HepG2 (cell line): ENCODE measurements around the gene MRPL42. TPM values are rescaled to one million over a fixed set of nuclear protein-coding genes. Genes with fewer than 3 reads are reported as not detected.
"Not testable (repeated sequence)": the region's sequence is repeated elsewhere in the genome, so short reads cannot be mapped to it uniquely, and the experiment has no call there.

Experiments used
- ATAC-seq: fragments of 200-7000 bp; cut with Tn5 transposase; 3 replicates; pipeline ENCODE4 v1.9.1; 2020; ENCODE audit warnings: mild to moderate bottlenecking, moderate library complexity
- BruUV-seq: library from RNA; stranded (reverse); fragments of 400-500 nt; replicated peaks from 2 replicates; lab custom pipeline; 2021; lab: Mats Ljungman, UMichigan
- CTCF ChIA-PET: fragments of 300-600 bp; formaldehyde crosslinking; extraction: SDS; loops from one replicate; lab custom pipeline; 2021; ENCODE audit warnings: low total read pairs, inconsistent platforms, low intra/inter-chr PET ratio; lab: Yijun Ruan, JAX
- POLR2A ChIA-PET: fragments of 350-600 bp; sonication (Branson Sonifier 250); formaldehyde crosslinking; loops from one replicate; lab custom pipeline; 2020; ENCODE audit warnings: antibody characterized with exemption, inconsistent platforms; lab: Yijun Ruan, JAX
- DNase-seq: peaks from one replicate; pipeline ENCODE4 v3.0.0-alpha.2; 2015; ENCODE audit warnings: low spot score
- FAIRE-seq: peaks from 3 replicates; lab custom pipeline; 2011; peaks lifted over from hg19 to GRCh38; lab: Jason Lieb, UNC
- H2AFZ ChIP-seq: one replicate; pipeline ENCODE4 v1.6.1; 2011; ENCODE audit warnings: low read length, inconsistent platforms
- H3K27ac ChIP-seq: fragments of 300-600 bp; 3 replicates; pipeline ENCODE4 v1.8.0; 2011; ENCODE audit warnings: mixed run types, mild to moderate bottlenecking, mixed read lengths, low read length, inconsistent platforms; ENCODE audit not compliant: insufficient read depth; ENCODE audit errors: extremely low read length
- H3K27me3 ChIP-seq, 2 experiments: fragments of 200-600 bp in 1 of 2; 2 replicates in 1 of 2; 3 replicates in 1 of 2; pipeline versions ENCODE4 v1.6.0 to v1.8.0; 2011; ENCODE audit warnings: low read length in 2 of 2, mild to moderate bottlenecking in 2 of 2, moderate library complexity in 2 of 2, inconsistent platforms in 1 of 2; ENCODE audit not compliant: insufficient read depth in 2 of 2, control insufficient read depth in 1 of 2
- H3K36me3 ChIP-seq, 2 experiments: fragments of 200-600 bp in 1 of 2; replicated peaks in 1 of 2; 2 replicates in 1 of 2; 3 replicates in 1 of 2; pipeline versions ENCODE4 v1.5.1 to v1.8.0; 2011; ENCODE audit warnings: low read length in 2 of 2, inconsistent platforms in 1 of 2; ENCODE audit not compliant: insufficient read depth in 2 of 2, control insufficient read depth in 1 of 2
- H3K4me1 ChIP-seq: 2 replicates; pipeline ENCODE4 v1.5.1; 2012; ENCODE audit warnings: low read length, inconsistent platforms; ENCODE audit not compliant: insufficient read depth
- H3K4me2 ChIP-seq: 2 replicates; pipeline ENCODE4 v1.6.0; 2011; ENCODE audit warnings: low read depth, low read length, inconsistent platforms
- H3K4me3 ChIP-seq, 3 experiments: fragments of 200-600 bp in 1 of 3; sonication (generic), shearing (Covaris generic) in 1 of 3; replicated peaks in 1 of 3; 2 replicates each; pipeline ENCODE4 v1.5.1; 2011 to 2016; ENCODE audit warnings: low read length in 3 of 3, inconsistent platforms in 2 of 3, low read depth in 2 of 3, mild to moderate bottlenecking in 2 of 3, control low read depth in 1 of 3, mixed read lengths in 1 of 3; ENCODE audit not compliant: insufficient read depth in 1 of 3
- H3K79me2 ChIP-seq: one replicate; pipeline ENCODE4 v1.6.1; 2011; ENCODE audit warnings: low read length, inconsistent platforms; ENCODE audit not compliant: insufficient read depth
- H3K9ac ChIP-seq: 2 replicates; pipeline ENCODE4 v1.6.0; 2011; ENCODE audit warnings: mild to moderate bottlenecking, low read depth, low read length, inconsistent platforms; ENCODE audit not compliant: insufficient read depth
- H3K9me3 ChIP-seq: 2 replicates; pipeline ENCODE4 v1.5.1; 2012; ENCODE audit warnings: mild to moderate bottlenecking, low read length
- H4K20me1 ChIP-seq: 2 replicates; pipeline ENCODE4 v1.6.0; 2011; ENCODE audit warnings: inconsistent platforms, mild to moderate bottlenecking, low read length, moderate library complexity; ENCODE audit not compliant: insufficient read depth
- CCAR2 ChIP-seq: fragments of 200-400 bp; formaldehyde crosslinking; optimal IDR thresholded peaks from 2 replicates; pipeline ENCODE3; 2018; ENCODE audit warnings: low read depth, mild to moderate bottlenecking, low read length, moderate library complexity
- KAT2B ChIP-seq: fragments of 150-350 bp; IDR thresholded peaks from 2 replicates; pipeline ENCODE4 v1.6.1; 2014; ENCODE audit warnings: low read depth, low read length, borderline replicate concordance
- KMT2A ChIP-seq: sonication (generic); formaldehyde crosslinking; IDR thresholded peaks from 2 replicates; pipeline ENCODE4 v1.4.0; 2020; ENCODE audit warnings: missing genetic modification reagents
- NCOR1 ChIP-seq: fragments of 200-600 bp; sonication (generic); IDR thresholded peaks from 2 replicates; pipeline ENCODE4 v1.7.0; 2017; ENCODE audit warnings: antibody characterized with exemption, low read length, borderline replicate concordance
- ZNF335 ChIP-seq: sonication (generic); formaldehyde crosslinking; IDR thresholded peaks from 2 replicates; pipeline ENCODE4 v1.4.0; 2020; ENCODE audit warnings: missing genetic modification reagents
- ZNF660 ChIP-seq: sonication (generic); formaldehyde crosslinking; IDR thresholded peaks from 2 replicates; pipeline ENCODE4 v1.5.1; 2020; ENCODE audit warnings: mild to moderate bottlenecking, low read depth, missing genetic modification reagents, borderline replicate concordance
- ZNF781 ChIP-seq: sonication (generic); formaldehyde crosslinking; IDR thresholded peaks from 2 replicates; pipeline ENCODE4 v1.5.1; 2020; ENCODE audit warnings: borderline replicate concordance, mild to moderate bottlenecking, missing genetic modification reagents; ENCODE audit errors: not compliant biosample characterization
- WGBS: methylation state at CpG from one replicate; pipeline ENCODE4 v1.1.6; 2017; ENCODE audit warnings: low lambda C conversion rate; 5-methylcytosine and 5-hydroxymethylcytosine counted together
- in situ Hi-C: cut with HindIII; loops from 2 replicates; pipeline ENCODE4 v1.10.0; 2017; ENCODE audit warnings: low pct_unique_long_range_greater_than_20kb; ENCODE audit not compliant: extremely low pct_ligation_motif_present
- intact Hi-C: fragments of 100-400 bp; cut with micrococcal nuclease; formaldehyde crosslinking; loops from one replicate; pipeline ENCODE4 v1.10.0; 2022; ENCODE audit not compliant: unreplicated experiment
- polyA plus RNA-seq, 8 experiments: library from polyadenylated mRNA; depleted of rRNA in 3 of 8; stranded (reverse) in 7 of 8; unstranded in 1 of 8; fragments of >200 nt; fragmentation: Illumina TruSeq in 4 of 8; extraction: Trizol in 4 of 8; gene quantifications; 2 replicates each; pipeline versions ENCODE4 v1.2.1 to v1.2.3, GENCODE V29; 2011 to 2016; ENCODE audit warnings: low read depth in 4 of 8, missing spikeins in 1 of 8, mixed read lengths in 1 of 8; ENCODE audit not compliant: insufficient read depth in 1 of 8
- total RNA-seq, 5 experiments: library from RNA; depleted of rRNA; stranded (reverse); fragments of >200 nt; fragmentation: Illumina TruSeq; extraction: Trizol; gene quantifications; 2 replicates each; pipeline ENCODE4 v1.2.3, GENCODE V29; 2016; ENCODE audit warnings: low read depth in 1 of 5
- TF ChIP-seq, protein P1 (sequence below): sonication (generic); formaldehyde crosslinking; IDR thresholded peaks from 2 replicates; pipeline ENCODE4 v1.9.0; 2021; ENCODE audit warnings: missing genetic modification reagents, mild to moderate bottlenecking, borderline replicate concordance

MRPL42 gene
- total and polyA plus RNA-seq, 2 of the 13 experiments (the other 11 are each of a cell fraction or from before 2014, with no cell fraction given), result 93.3 to 148 TPM

DNA sequence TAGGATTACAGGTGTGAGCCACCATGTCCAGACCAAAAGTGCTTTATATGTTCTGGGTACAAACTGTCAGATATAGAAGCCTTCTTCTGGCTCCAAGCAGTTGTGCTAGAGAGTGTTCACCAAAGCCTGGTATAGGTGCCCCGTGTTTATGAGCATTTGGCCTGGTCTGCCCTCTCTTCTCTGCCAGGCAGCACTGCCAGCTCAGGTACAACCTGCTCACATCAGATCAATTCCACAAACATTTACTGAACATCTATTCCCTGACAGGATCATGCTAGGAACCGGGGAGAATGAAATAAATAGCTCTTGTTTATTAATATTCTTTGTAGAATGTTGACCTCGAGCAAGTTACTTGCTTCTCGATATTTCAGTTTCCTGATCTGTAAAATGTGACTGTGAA, 85.1 kb downstream of the MRPL42 start:
- Histone ChIP-seq H3K4me1 (no peaks in the 10 kb centered on the region), H3K27ac (no peak overlapping the region), H3K4me2 (no peak overlapping the region), H3K27me3 (no peaks in the 10 kb centered on the region), H3K9me3 (no peaks in the 10 kb centered on the region), H3K79me2 (no peaks in the 10 kb centered on the region), H3K4me3 (no peak overlapping the region), H4K20me1 (no peaks in the 10 kb centered on the region), H2AFZ (no peak overlapping the region), H3K36me3 (no peaks in the 10 kb centered on the region), H3K9ac (no peak overlapping the region)
- ChIA-PET CTCF (no interaction called here), POLR2A (no interaction called here)
- FAIRE-seq (no peak), DNase-seq (no peak), ATAC-seq (no peak)
- in situ Hi-C loops, result no loop called here
- BruUV-seq, result no TSS peak
- intact Hi-C loops, result no loop called here
- TF ChIP-seq, protein P1, sequence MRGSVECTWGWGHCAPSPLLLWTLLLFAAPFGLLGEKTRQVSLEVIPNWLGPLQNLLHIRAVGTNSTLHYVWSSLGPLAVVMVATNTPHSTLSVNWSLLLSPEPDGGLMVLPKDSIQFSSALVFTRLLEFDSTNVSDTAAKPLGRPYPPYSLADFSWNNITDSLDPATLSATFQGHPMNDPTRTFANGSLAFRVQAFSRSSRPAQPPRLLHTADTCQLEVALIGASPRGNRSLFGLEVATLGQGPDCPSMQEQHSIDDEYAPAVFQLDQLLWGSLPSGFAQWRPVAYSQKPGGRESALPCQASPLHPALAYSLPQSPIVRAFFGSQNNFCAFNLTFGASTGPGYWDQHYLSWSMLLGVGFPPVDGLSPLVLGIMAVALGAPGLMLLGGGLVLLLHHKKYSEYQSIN (CRISPR knock-in tag), result no peak
- TF ChIP-seq NCOR1 (no peak), ZNF335 (CRISPR knock-in tag) (no peak), ZNF660 (CRISPR knock-in tag) (no peak), KAT2B (no peak), KMT2A (CRISPR knock-in tag) (no peak), CCAR2 (no peak), ZNF781 (CRISPR knock-in tag) (no peak)
- 59% methylated on average over 4 of the region's 4 CpGs for WGBS

DNA sequence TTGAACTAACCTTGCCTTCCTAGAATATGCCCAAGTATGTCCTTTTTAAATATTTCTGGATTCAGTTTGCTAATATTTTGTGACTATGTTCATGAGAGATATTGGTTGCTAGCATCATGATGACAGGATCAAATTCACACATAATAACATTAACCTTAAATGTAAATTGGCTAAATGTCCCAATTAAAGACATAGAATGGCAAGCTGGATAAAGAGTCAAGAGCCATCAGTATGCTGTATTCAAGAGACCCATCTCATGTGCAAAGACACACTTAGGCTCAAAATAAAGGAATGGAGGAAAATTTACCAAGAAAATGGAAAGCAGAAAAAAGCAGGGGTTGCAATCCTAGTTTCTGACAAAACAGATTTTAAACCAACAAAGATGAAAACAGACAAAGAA, 90.6 kb downstream of the MRPL42 start:
- DNase-seq, H4K20me1 ChIP-seq, H3K36me3 ChIP-seq, ATAC-seq, POLR2A ChIA-PET, H3K9ac ChIP-seq, H3K79me2 ChIP-seq, H3K27me3 ChIP-seq, H2AFZ ChIP-seq, H3K4me1 ChIP-seq, CTCF ChIA-PET, H3K4me2 ChIP-seq, FAIRE-seq, H3K27ac ChIP-seq, BruUV-seq, H3K4me3 ChIP-seq, in situ Hi-C loops, intact Hi-C loops: not testable (repeated sequence)
- H3K9me3 ChIP-seq, result peaks cover 14% of the 10 kb centered on the region; the same call in 1 of the 2 replicates
